ENCODE results near the gene CTSS.
"Not testable (repeated sequence)": the region's sequence is repeated elsewhere in the genome, so short reads cannot be mapped to it uniquely, and the experiment has no call there.

The CTSS gene

DNA sequence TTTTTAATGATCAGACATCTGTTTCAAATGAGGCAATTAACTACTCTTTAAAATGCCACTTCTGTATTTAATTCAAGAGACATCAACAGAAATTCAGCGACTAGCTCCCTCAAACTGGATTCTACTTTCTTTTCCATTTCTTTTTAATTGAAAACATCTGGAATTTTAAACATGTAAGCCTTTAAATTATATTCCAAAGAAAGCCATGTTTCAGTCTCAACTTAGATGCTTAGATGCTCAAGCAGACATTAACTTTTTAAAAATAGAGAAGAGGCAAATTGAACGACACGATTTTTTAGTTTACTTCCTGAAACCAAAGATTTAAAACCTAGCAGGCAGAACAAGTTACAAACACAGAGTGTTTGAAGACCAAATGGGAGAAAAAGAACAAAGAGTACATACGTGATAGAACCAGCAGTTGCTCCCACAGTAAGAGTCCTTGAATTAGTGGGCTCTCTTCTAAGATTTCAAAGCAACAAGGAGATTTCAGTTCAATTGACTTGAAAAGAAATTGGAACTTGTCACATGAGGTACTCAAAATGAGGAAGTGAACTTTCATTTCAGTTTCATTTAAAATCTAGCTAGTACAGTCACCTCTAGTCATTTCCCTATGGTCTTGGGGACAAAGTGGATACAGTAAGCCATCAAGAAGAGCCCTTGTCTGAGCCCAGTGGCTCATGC is at the start of gene CTSS:
Gene CTSS (minus strand): TSS at position 483 of the 681 bp plus-strand sequence. CDS start 1,015 bp downstream, outside the sequence.
- peak in 1 of 14 donors; percentile 1 for DNase-seq

DNA sequence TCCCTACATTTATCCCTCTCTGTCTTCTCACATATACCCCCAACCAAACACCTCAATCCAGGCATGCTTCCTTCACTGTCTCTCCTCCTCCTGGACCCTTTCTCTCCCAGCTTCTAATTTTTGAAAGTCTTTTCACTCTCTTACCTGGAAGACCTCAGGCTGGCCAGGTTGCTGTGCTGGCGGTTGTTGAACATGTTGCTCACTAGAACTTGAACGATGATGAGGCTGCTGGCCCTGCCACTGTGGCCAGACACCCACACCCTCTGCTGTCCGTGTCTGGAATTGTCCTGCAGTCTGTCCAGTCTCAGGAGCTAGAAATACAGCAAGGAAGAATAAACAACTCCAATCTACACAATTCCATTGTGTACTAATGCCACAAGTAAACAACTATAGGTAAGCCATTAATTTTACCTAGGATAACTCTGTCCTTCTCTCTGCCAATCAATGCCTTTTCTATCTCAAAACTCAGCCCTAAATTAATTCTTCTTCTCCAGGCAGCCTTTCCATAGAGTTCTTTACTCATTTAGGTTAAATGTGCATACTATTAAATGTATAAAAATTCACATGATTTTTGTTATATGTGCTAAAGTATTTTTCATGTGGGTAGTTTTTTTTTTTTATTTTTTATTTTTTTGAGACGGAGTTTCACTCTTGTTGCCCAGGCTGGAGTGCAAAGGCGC is 47.6 kb upstream of the CTSS start:
- DNase-seq = peak in 2 of 14 donors; percentile 3 to 36

DNA sequence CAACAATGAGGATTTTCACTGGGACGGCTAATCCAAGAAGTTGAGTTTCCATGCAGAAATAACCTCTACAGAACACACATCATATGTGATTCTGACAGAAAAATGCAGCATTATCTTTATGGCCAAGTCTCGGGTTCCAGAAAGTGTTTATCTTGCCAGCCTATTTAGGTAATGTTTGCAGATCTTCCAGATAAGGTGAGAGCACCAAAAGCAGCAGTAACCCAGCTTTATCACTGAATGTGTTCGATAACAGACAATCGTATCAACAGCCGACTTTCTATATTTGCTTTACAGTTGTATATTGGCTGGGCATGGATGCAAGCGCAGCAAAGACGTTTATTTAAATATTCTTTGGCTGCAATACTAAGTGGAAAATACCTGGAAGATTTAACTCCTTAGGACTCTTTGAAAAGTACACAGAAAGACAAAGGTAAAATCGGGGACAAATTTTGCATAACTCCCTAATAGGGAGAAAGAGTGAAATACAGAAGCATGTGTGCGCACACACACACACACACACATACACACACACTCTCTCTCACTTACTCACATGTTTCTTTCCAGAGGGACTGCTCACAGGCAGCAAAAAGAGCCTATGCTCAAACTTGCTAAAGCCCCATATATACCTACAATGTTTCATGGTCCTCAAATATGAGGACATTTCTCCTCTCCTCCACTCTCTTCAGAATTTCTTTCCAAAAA is 45.5 kb upstream of the CTSS start:
- no peak for DNase-seq

DNA sequence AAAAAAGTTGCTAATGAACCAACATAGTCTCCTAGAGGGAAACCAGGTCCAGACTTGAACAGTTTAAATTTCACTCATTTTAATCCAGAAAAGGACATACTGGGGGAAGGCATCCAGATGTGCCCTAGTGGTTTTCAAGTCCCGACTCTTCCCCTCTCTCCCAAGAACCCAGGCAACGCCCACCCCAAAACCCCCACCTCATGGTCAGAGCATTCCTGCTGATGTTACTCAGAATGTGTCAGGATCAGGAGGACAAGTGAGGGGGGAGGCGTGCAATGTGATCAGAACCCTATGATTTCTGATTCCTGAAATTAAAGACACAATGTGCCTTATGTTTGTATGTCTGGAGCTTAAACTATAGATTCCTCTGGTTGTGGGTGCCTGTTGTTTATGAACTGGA is 44.1 kb upstream of the CTSS start:
- DNase-seq = no peak

DNA sequence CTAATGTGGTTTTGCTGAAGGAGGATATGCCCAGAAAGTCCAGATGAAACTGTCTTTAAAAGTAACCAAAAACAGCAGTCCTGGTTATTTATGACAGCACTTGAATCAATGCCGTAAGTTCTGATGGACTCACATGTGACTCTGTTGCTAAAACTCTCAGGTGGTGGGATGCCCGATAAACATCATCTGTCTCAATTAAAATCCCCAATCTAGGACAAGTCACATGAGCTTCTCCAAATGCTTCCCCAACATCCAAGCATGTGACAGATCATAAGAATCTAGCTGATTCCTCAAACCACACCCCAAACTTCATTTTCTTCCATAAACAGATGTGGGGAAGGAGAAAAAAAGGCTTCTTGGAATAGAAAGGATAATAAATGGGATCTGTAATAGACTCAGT is 43.3 kb upstream of the CTSS start:
- no peak for DNase-seq

DNA sequence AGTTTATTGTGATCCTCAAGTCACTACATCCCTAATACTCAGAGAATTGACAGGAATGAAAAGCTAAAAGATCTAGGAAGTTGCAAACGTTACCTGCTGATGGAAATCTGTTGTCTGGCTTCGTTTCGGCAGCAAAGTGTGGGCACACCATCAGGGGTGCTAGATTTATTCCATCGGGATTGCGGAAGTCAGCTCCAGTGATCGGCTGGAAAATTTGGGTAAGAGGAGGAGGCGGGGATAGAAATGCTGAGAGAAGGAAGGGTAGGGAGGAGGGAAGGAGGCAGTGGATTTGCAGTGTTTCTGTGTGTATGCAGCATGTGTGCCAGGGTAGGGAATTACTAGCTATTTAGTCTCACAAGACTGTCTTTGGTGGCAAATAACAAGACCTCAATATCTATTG is 42.5 kb upstream of the CTSS start, which contains the start of gene CTSK:
Gene CTSK (minus strand): TSS at position 140 of the 400 bp plus-strand sequence. CDS start 1,455 bp downstream, outside the sequence.
- DNase-seq = no peak

DNA sequence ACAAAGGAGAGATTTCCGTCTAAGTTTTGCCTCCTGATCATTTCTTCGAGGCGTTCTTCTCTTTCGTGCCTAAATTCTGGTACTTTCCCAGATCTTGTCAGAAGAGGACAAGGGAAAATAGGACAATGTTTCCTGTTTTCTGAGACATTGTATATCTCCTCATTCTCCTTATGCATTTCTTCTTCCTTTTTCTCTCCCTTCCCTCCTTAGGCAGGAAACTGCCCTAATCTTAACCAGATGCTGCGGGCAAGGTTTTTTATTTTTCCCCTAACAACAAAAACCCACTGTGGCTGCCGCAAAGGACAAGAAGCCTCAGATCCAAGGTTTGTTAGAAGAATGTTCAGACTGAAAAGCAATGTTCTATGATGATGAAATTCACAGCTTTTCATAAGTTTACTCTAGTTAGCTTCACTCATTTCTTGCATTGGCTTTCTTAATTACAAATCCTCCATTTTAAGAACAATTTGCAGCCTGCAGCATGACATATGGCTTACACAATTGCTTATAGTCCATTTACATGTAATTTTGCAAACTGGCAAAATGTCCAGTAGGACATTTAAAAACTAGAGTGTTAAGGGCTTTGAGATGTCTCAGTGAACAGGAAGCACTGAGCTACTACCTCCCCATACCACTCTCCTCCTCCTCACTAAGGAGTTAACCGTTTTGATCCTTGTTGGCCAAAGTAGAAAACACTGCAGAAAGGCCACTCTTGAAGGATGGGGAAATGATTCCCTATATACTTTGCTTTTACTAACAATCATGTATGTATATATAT is 41.9 kb upstream of the CTSS start:
- DNase-seq = no peak

DNA sequence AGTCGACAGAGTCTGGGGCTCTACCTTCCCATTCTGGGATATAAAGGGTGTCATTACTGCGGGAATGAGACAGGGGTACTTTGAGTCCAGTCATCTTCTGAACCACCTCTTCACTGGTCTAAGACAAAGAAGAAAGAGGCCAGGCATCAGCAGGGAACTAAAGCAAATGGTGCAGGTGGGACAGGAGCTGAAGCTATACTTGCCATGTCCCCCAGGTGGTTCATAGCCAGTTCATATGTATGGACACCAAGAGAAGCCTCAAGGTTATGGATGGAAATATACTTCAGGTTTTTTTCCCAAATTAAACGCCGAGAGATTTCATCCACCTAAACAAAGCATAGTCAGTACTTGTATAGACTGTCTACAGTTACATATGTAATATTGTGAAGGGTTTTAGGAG is 40.3 kb upstream of the CTSS start:
- no peak for DNase-seq

DNA sequence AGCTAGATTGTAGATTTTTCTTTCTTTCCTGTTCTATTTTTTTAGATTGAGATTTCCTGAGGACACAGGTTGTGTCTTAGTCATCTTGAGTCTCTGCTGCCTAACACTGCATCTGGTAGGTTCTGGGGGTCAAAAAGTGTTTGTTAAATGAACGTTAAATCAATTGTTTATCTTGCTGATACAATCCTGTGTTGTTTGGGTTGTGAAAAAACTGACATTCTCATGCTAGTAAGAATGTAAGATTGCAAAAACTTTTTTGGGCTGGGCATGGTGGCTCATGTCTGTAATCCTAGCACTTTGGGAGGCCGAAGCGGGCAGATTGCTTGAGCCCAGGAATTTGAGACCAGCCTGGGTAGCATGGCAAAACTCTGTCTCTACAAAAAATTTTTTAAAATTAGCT is 39.1 kb upstream of the CTSS start:
- DNase-seq = no peak

DNA sequence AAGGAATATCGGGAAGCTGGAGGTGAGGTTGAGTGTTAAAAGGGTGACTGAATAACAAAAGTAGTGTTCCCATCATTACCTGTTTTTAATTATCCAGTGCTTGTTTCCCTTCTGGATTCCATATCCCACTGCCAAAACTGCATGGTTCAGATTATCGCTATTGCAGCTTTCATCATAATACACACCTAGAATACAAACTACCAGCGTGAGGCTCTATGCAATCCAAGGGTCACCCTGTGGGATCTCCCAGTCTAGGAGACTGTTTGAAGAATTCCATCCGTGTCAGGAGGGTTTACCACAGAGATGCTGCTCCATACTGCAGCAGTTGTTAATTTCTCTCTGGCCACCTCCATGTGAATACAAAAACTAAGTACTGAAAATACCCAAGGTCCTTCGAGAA is 33.5 kb upstream of the CTSS start:
- no peak for DNase-seq

DNA sequence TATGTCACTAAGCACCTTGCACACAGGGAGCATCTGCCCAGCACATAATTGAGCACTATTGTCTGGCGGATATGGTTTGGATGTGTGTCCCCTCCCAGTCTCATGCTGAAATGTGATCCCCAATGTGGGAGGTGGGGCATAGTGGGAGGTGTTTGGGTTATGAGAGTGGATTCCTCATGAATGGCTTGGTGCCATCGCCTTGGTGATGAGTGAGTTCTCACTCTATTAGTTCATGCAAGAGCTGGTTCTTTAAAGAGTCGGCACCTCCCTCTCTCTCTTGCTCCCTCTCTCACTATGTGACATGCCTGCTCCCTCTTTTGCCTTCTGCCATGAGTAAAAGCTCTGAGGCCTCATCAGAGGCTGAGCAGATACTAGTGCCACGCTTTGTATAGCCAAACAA is 32.9 kb upstream of the CTSS start:
- DNase-seq = no peak

DNA sequence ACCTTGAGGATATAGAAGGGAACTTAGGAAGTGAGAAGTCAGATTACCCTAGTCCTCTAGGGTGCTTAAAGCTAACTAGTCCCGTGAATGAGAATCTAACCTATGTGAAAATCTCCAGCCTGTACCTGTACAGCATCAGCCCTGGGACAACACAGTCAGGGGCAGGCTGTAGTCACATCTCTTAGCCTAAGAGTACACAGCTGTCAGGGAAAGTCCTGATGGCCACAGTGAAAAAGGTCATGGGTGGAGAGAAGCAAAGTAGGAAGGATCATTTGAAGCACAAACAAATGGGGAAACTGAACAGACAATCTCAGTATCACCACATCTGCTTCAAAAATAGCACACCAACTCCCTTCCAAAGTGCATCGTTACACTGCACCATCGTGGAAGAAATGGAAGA is 30.8 kb upstream of the CTSS start:
- no peak for DNase-seq

DNA sequence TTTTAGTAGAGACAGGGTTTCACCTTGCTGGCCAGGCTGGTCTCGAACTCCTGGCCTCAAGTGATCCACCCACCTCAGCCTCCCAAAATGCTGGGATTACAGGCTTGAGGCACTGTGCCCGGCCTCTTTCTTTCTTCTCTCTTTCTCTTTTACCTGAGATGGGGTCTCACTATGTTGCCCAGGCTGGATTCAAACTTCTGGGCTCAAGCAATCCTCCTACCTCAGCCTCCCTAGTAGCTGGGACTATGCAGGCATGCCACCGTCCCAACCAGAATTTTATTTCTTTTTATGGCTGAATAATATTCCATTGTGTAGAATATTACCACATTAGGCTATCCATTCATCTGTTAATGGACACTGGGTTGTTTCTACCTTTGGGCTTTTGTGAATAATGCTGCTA is 28.2 kb upstream of the CTSS start:
- DNase-seq = not testable (repeated sequence)

DNA sequence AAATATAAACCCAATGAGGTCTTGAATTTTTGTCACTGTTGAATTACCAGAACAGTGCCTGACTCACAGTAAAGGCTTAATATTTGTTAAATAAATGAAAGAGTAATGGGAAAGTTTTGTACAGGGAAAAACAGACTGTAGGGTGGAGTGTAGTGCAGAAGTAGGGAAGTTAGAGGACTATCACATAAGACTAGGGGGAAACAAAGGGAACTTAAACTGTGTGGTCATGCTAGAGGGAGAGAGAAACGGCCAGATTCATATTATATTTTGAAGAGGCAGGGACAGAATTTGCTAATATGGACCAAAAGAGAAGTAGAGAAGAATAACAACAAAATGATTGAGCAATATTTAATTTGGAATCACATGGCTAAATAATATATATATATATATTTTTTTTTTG is 27.6 kb upstream of the CTSS start:
- DNase-seq = no peak

DNA sequence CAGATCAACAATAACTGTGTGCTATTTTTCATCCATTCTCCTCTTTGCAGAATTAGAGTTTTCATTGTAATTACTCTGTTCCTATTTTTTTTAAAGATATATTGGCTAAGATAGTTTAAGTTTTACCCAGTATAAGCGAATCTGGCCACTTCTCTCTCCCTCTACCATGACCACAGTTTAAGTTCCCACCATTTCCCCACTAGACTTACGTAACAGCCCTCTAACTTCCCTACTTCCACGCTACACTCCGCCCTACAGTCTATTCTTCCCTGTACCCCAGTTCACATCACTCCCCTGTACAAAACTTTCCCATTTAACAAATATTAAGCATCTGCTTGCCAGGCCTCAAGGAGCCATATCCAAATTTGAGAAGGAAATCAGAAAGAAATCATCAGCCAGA is 26.0 kb upstream of the CTSS start:
- no peak for DNase-seq

DNA sequence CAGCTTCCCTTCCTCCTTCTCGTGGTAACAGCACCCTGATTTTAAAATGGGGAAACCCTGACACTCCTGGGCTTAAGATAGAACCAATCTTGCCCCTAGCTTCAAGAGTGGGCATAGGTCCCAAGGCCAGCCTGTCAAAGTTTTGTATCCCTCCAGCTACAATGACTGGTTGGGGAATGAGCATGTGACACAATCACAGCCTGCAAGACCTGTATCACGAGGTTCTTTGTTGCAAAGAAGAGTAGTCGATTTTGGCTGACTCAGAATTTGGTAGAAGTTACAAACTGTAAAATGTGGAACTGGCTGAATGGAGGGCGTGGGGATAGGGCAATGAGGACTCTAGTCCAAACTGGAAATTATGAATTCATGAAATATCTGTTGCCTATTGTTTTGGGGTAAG is 23.8 kb upstream of the CTSS start:
- peak in 1 of 14 donors; percentile 27 for DNase-seq

DNA sequence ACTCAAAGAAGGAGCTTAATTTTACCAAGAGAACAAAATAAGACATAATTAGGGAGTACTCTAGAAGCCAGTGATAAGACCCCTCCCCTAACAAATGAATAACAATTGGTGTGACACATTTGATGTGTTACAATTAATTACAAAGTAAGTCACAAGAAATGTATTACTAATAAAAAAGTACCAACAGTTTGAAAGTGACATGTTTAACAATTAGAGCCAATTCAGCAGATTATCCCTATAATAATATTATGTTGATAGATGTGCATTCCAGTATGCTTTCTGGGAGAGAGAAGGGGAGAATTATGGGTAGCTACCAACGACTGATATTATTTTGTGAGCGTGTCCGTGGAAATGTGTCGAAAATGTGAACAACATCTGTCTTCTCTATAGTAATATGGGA is 23.4 kb upstream of the CTSS start:
- no peak for DNase-seq

DNA sequence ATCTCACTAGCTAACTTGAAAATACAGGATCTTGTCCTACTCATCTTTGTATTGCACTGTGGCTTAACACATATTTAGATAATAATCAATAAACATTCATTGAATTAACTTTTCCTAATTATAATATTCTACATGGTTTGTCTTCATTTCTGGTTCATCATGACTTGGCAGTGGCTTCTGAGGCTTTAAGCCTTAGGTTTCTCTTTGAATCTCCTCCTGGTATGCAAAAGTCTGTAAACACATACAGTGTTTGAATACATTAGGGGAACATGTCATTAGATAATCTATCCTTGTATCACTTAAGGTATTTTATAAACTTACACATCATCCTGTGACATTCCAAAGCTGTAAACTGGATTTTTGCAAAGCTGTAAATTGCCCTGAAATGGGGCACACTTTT is 21.9 kb upstream of the CTSS start:
- DNase-seq = no peak

DNA sequence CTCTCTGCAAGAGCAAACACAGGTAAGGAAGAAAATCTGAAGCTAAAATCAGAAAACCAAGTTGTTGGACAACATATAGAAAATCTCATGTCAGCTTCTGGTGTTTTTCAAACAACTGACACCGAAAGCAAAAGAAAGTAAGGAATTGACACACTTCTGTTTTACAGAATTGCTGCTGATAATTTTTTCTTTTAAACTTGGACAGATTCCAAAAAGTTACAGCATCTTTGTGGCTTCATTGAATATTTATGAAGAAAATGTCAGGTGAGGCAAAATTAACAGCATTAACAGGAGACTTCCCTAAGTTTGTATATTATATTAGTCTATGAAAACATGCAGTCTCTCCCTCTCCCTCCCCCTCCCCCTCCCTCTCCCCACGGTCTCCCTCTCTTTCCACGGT is 14.9 kb upstream of the CTSS start:
- no peak for DNase-seq

DNA sequence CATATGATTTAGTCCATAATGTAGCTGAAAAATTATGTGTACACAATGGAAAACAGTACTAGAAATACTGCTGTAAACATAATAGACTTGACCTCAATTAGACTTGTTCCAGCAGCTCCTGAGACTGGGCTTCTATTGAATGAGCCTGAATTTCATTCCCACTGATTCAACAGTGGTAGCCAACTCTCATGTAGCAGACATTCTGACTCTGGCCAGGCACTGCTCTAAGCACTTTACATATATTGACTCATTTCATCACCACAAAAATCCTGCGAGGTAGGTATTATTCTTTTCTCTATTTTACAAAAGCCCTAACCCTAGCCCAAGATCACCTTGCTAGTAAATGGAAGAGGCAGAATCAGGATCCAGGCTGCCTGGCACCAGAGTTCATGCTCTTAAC is 12.8 kb upstream of the CTSS start:
- no peak for DNase-seq

DNA sequence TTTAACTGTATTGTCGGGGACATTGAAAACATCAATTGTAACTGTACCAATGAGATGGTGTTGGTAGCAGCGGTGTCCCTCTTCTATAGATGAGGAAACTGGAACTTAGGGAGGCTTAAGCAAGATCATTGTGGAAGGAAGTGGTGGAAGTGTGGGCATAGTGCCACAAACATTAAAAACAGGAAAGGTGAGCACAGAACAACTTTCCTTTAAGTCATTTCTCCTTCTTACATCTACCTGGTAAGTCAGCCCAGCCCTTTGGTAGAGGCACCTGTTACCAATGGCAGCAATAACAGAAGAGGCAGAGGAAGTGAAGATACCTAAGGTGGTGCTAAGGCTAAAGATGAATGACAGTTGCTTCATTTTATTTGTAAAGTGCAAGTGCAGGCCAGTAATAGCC is 12.0 kb upstream of the CTSS start:
- DNase-seq = no peak

DNA sequence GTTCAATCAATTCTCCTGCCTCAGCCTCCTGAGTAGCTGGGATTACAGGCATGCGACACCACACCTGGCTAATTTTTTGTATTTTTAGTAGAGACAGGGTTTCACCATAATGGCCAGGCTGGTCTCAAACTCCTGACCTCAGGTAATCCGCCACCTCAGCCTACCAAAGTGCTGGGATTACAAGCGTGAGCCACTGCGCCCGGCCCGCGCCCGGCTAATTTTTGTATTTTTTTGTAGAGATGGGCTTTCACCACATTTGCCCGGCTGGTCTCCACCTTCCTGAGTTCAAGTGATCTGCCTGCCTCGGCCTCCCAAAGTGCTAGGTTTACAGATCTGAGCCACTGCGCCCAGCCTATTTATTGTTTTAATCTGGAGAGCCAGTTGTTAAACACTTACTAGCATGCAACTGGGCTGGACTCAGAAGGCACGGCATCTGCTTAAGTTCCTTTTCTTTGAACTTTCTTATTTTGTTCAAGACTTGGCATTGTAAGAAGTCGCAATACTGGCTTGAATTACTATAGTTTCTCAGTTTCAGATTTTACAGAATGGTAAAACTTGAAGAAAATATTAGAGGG is 10.4 kb upstream of the CTSS start:
- not testable (repeated sequence) for DNase-seq

DNA sequence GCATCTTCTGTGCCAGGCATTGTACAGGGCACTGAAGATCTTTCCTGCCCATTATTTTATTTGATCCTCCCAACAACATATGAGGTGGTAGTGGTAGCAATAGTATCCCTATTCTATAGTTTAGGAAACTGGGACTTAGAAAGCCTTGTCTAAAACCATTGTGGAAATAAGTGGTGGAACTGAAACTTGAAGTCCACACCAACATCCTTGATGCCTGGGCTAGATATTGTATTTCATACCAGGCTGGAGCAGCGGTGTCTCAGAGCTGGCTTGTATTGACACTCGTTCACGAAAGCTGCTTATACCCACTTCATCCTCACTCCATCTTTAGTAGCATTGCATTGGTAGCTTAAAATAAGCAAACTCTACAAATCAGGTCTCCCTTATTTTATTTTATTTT is 9.7 kb upstream of the CTSS start:
- no peak for DNase-seq
